ENCODE measurements around the gene SEPTIN6.

DNA sequence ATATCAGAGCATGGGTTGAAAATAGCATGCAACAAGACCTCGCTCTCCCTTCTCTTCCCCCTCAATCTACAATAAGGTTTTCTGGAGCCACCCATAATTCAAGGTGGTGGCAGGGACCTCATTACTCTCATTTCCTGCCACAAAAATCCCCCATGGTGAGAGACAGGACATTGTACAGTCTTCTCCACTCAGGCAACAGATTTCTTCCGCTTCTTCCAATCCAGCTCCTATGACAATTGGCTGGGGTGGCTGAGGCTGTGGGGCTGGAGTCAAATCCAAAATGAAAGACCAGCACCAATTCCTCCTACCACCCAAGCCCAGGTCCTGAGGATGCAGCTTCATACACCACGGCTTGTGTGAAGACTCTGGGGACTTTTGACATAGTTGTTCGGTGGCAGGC lies 46.5 kb downstream of the SEPTIN6 start:
- TF ChIP-seq CTCF (conservative IDR thresholded peaks at IDR 0.05 in 1 of 2, IDR thresholded peaks at IDR 0.05 in 1 of 2; ENCODE audit: extremely low read depth in 1 of 2, insufficient read depth in 1 of 2, low read depth in 1 of 2, low read length in 2 of 2) (no peak), EZH2 (IDR thresholded peaks at IDR 0.05; ENCODE audit: borderline replicate concordance, low read length) (no peak)
